GM18907 (cell line): ENCODE data around the gene KLC1.
A peak's percentile ranks its signal among the peaks of the same experiment; 100 is the strongest.
"Not testable (repeated sequence)": the region's sequence is repeated elsewhere in the genome, so short reads cannot be mapped to it uniquely, and the experiment has no call there.

Experiments used
- ATAC-seq: cut with Tn5 transposase; IDR thresholded peaks from one replicate; pipeline ENCODE4 v1.9.1; 2021; ENCODE audit warnings: mild to moderate bottlenecking, moderate library complexity; ENCODE audit not compliant: unreplicated experiment

The KLC1 gene

DNA sequence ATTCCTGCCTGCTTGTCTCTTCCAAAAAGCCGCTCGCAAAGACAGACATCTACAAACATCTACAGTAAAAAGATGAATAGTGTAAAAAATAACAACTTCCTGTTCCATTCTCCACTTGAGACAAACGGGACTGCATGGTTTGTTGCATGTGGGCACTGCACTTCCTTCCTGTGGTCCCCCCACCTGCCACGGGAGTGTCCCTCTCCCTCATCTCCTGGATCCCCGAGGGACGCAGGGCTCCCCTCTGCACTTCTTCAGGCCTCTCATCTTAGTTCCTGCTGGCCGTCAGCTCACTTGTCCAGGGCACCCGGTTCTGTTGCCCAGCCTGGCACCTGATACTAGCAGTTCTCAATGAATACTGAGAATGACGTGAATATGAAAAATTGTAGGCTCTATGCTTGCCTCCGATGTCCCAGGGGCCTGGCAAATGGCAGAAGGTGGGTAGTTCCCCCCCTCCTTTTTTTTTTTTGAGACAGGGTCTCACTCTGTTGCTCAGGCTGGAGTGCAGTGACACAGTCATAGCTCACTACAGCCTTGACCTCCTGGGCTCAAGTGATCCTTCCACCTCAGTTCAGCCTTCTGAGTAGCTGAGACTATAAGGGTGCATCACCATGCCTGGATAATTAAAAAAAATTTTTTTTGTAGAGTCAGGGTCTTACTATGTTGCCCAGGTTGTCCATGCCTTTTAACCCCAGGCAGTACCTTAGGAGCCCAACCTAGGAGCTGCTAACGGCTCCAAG lies 3.5 kb upstream of the KLC1 start:
- ATAC-seq: no peak

DNA sequence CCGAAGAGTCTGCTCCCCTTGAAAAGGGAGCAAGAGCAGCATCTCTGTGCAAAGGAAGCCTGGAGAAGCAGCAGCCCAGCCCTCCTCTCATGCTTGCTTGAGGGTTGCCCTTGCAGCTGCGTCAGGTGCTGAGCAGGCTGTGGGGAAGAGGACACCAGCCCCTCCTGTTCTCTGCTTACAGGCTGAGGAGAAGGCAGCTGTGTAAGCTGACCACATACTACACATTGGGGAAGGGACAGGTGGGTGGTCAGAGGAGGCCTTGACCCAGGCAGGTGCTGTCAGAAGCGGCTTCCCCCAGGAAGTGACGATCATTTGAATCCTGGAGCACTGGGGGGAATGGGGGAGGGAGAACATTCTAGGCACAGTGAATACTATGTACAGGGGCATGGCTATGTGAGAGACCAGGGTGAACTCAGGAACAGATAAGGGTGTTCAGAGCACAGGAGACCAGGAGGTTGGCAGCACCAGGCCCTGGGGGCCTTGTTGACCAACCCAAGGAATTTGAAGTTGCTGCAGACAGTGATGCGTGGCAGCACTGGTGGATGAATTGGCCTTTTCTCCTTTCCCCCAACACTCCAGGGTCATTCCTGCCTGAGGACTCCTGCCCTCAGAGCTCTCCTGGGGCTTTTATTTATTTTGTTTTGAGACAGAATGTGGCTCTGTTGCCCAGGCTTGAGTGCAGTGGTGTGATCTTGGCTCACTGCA lies 2.7 kb upstream of the KLC1 start:
- no peak for ATAC-seq

GRCh38 chr14:103627073-103628025 lies 1.7 kb upstream of the KLC1 start:
- no peak for ATAC-seq

GRCh38 chr14:103628221-103628683 lies 759 bp upstream of the KLC1 start:
- ATAC-seq: no peak

DNA sequence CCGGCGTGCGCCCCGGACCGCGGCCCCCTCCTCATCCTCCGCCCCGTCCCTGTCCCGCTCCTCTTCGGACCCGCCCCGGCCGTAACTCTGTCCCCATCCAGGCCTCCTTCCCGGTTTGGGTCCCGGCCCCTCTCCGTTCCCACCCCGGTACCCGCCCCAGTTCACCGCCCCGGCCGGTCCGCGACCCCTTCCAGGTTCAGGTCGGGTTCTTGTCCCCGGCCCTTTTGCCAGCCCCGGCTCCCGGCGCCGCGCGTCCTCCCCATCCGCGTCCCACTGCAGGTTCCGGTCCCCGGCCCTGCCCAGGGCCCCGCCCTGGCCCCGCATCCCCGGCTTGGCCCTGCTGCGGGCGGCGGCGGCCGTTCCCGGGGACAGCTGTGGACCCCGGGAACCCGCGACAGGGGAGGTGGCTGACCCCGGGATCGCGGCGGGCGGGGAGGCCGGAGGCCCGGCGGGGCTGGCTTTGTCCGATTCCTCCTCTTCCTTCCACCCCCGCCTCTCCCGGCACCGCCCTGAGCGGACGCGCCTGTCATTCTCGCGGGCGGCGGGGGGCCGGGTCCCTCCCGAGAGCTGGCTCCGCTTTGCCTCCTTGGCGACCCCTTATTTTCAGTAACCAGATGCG lies 601 bp downstream of the KLC1 start:
- ATAC-seq: peak; percentile 17

DNA sequence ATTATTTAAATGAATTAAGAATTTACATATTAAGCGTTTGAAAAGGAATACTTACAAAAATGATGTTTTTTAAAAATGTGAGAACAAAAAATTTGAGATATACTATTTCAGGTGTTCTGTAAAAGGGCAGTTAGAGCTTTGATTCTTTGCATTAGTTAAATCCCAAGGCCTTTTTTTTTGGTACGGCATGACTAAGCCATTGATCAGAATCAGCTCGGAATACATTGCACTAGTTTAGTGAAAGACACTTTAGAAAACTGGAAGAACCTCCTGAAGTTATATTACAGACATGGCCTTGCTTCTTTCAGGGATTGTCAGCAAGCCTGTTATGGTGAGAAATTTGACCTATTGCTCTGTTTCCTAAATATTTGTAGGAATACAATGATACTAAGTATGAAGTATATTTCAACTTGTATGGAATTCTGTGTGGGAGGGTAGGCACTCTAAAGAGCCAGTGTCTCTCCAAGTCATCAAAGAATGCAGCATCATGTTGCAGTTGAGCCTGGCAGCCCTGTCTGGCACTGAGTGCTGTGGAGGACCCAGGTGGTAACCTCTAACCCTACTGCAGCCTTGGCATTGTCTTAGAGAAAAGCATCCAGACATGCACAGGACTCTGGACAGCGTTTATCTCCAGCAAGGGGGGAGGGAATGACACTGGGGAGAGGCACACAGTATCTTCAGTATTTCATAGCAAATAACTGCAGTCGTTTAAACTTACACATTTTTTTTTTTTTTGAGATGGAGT lies 1.5 kb downstream of the KLC1 start:
- ATAC-seq: no peak

- ATAC-seq: no peak
Observed at GRCh38 chr14:103633391-103633790, 4.4 kb downstream of the KLC1 start.

DNA sequence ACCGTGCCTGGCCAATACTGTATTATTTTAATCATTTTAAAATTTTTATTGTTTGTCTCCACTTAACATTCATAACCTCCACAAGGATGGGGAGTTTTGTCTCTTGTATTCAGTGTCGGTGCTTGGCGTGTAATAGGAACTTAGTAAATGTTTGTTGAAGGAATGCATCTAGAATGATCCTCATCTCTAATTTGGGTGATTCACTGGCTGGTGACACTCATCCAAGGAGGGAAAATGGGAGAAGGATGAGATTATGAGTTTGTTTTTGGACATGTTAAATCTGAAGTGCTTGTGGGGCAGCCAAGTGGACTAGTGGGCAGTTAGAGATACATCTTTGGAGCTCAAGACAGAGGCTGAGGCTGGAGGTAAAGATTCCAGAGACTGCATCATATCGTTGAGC lies 5.1 kb downstream of the KLC1 start:
- no peak for ATAC-seq

- no peak for ATAC-seq
Observed at GRCh38 chr14:103638594-103638993, 9.6 kb downstream of the KLC1 start.

- no peak for ATAC-seq
Observed at GRCh38 chr14:103641161-103641560, 12.2 kb downstream of the KLC1 start.

DNA sequence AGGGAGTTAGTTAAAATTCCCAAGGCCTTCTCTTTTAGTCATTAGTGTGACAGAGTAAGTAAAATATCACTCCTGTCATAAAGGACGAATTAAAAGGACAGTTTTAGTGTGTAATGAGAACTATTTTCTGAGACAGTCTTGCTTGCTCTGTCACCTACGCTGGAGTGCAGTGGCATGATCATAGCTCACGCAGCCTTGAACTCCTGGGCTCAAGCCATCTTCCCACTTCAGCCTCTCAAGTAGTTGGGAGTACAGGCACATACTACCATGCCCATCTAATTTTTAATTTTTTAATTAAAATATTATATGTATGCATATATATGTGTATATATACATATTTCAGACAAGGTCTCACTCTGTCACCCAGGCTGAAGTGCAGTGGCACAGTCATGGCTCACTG lies 17.2 kb downstream of the KLC1 start:
- no peak for ATAC-seq

- ATAC-seq: no peak
Observed at GRCh38 chr14:103649001-103649400, 20.0 kb downstream of the KLC1 start.

DNA sequence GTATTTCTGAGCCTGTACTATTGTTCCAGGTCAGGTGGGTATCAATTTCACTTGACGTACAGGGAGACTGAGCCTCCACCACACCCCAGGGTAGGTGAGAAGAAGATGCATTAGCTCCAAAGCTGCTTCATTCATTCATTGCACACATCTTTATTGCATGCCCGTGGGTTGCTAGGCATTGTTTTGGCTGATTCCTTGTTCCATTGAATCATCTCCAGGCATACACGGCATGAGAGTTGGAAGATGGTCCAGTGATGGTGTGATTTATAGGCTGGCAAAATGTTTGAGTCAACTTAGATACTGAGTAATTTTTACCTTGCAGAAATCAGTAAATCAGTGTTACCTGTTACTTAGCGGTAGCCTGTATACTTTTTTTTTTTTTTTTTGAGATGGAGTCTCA lies 21.2 kb downstream of the KLC1 start:
- no peak for ATAC-seq

DNA sequence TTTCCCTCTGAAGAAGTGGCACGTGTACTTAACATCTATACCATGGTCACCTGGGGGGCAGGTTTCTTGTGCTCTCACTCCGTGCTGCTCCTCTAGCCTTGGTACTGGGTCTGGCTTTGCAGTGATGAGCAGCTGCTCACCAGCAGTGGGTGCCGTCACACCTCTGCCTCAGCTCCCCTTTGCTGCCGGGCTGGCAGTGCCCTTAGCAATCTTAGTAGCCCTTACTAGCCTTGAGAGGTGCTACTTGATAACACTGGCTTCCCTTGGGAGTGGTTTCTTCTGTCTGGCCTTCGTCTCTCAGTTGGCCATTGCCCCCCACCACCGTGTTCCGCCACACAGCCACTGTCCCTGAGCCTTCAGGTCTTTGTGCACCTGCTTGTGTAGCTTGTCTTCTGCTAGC lies 22.6 kb downstream of the KLC1 start:
- no peak for ATAC-seq

DNA sequence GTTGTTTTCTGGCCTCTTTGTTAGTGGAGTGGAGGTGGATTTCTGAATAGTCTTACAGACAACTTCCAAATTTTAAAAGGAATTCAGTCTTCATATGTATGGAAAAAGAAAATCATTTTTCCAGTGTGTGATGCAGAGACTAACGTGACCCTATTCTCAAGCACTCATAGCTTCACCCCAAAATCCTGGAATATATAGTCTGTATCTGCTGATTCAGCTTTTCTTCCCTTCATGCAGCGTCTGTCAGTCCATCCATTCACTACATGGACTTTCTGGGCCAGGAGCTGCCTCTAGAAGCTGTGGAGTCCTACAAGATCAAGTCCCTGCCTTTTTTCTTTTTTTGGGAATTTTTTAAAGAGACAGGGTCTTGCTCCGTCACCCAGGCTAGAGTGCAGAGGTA lies 23.8 kb downstream of the KLC1 start:
- no peak for ATAC-seq

GRCh38 chr14:103653336-103653735 lies 24.3 kb downstream of the KLC1 start:
- ATAC-seq: not testable (repeated sequence)

- ATAC-seq: no peak
Observed at GRCh38 chr14:103653805-103654204, 24.8 kb downstream of the KLC1 start.

DNA sequence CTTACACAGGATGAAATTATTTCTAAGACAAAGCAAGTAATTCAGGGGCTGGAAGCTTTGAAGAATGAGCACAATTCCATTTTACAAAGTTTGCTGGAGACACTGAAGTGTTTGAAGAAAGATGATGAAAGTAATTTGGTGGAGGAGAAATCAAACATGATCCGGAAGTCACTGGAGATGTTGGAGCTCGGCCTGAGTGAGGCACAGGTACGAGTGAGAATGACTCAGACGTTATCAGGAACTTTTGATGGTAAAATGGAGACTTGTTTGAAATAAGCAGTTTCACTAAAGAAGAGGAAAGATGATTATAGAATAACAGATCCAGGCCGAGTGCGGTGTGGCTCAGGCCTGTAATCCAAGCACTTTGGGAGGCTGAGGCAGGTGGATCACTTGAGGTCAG lies 25.6 kb downstream of the KLC1 start:
- ATAC-seq: no peak

- ATAC-seq: no peak
Observed at GRCh38 chr14:103656031-103656755, 27.2 kb downstream of the KLC1 start.

- ATAC-seq: no peak
Observed at GRCh38 chr14:103656756-103657133, 27.7 kb downstream of the KLC1 start.
